B cell (primary cell): ENCODE data around the gene PIP4K2A. TPM values are rescaled to one million over a fixed set of nuclear protein-coding genes. Genes with fewer than 3 reads are reported as not detected.
A peak's percentile ranks its signal among the peaks of the same experiment; 100 is the strongest.

Source experiments
- ATAC-seq: fragments of 200-7000 bp; cut with Tn5 transposase; one replicate; pipeline ENCODE4 v1.10.0; 2021; ENCODE audit warnings: low read depth, mild to moderate bottlenecking, moderate number of reproducible peaks, moderate library complexity
- CTCF ChIA-PET: fragments of 350-600 bp; sonication (Branson Sonifier 250); formaldehyde crosslinking; loops from one replicate; lab custom pipeline; 2021; ENCODE audit warnings: antibody characterized with exemption, inconsistent platforms; lab: Charles Lee
- POLR2A ChIA-PET: fragments of 350-600 bp; sonication (Branson Sonifier 250); formaldehyde crosslinking; loops from one replicate; lab custom pipeline; 2021; ENCODE audit warnings: antibody characterized with exemption; lab: Charles Lee
- DNase-seq: peaks from one replicate; pipeline ENCODE4 v3.0.0; 2013
- H2AFZ ChIP-seq: 2 replicates; pipeline ENCODE4 v1.6.1; 2012; ENCODE audit warnings: mild to moderate bottlenecking, low read depth, low read length; ENCODE audit not compliant: insufficient read depth, poor library complexity, severe bottlenecking
- H3K27ac ChIP-seq, 2 donors: 1 replicate in 1 of 2; 2 replicates in 1 of 2; pipeline ENCODE4 v1.5.1; 2012 to 2013; ENCODE audit warnings: low read length in 2 of 2, mild to moderate bottlenecking in 2 of 2, moderate library complexity in 1 of 2
- H3K27me3 ChIP-seq, 4 experiments: fragments of 200-600 bp in 1 of 4; sonication (generic) in 1 of 4; replicated peaks in 1 of 4; 1 replicate in 2 of 4; 2 replicates in 2 of 4; pipeline versions ENCODE4 v1.6.1 to v1.7.0; 2013 to 2016; ENCODE audit warnings: low read length in 3 of 4, mild to moderate bottlenecking in 2 of 4, mixed read lengths in 1 of 4, moderate library complexity in 1 of 4; ENCODE audit not compliant: insufficient read depth in 4 of 4, control insufficient read depth in 3 of 4; ENCODE audit errors: control extremely low read depth in 1 of 4
- H3K36me3 ChIP-seq, 2 experiments: replicated peaks in 1 of 2; 1 replicate in 1 of 2; 2 replicates in 1 of 2; pipeline versions ENCODE4 v1.6.1 to v1.7.1; 2013; ENCODE audit warnings: low read length in 1 of 2; ENCODE audit not compliant: insufficient read depth in 2 of 2, control insufficient read depth in 1 of 2; ENCODE audit errors: control extremely low read depth in 1 of 2, extremely low read depth in 1 of 2
- H3K4me1 ChIP-seq, 2 donors: fragments of 200-600 bp in 1 of 2; sonication (generic) in 1 of 2; 1 replicate in 1 of 2; 2 replicates in 1 of 2; pipeline versions ENCODE4 v1.5.1 to v1.6.1; 2013 to 2017; ENCODE audit warnings: low read length in 2 of 2; ENCODE audit not compliant: control insufficient read depth in 2 of 2, insufficient read depth in 2 of 2
- H3K4me2 ChIP-seq: replicated peaks from 2 replicates; pipeline ENCODE3; 2012; ENCODE audit warnings: mild to moderate bottlenecking, low read depth, low read length; ENCODE audit not compliant: poor library complexity, severe bottlenecking
- H3K4me3 ChIP-seq, 5 experiments: fragments of 200-600 bp in 1 of 5; sonication (generic) in 1 of 5; 1 replicate in 3 of 5; 2 replicates in 2 of 5; pipeline versions ENCODE4 v1.5.1 to v1.7.0; 2011 to 2016; ENCODE audit warnings: low read length in 4 of 5, mild to moderate bottlenecking in 4 of 5, low read depth in 2 of 5, control low read depth in 1 of 5, moderate library complexity in 1 of 5; ENCODE audit not compliant: insufficient read depth in 1 of 5; ENCODE audit errors: control extremely low read depth in 1 of 5, extremely low read depth in 1 of 5
- H3K79me2 ChIP-seq: fragments of 200-600 bp; sonication (generic); one replicate; pipeline ENCODE4 v1.6.0; 2016; ENCODE audit warnings: low read length; ENCODE audit not compliant: control insufficient read depth, insufficient read depth
- H3K9ac ChIP-seq: fragments of 200-600 bp; sonication (generic); 2 replicates; pipeline ENCODE4 v1.6.1; 2017; ENCODE audit warnings: mild to moderate bottlenecking, low read length, moderate library complexity
- H3K9me3 ChIP-seq, 3 donors: one replicate each; pipeline versions ENCODE4 v1.6.1 to v1.7.1; 2013; ENCODE audit warnings: low read length in 2 of 3; ENCODE audit not compliant: control insufficient read depth in 2 of 3, insufficient read depth in 1 of 3; ENCODE audit errors: control extremely low read depth in 1 of 3
- H4K20me1 ChIP-seq: 2 replicates; pipeline ENCODE4 v1.6.0; 2012; ENCODE audit warnings: mild to moderate bottlenecking, low read length; ENCODE audit not compliant: insufficient read depth, control insufficient read depth, poor library complexity, severe bottlenecking
- H3K27ac Mint-ChIP-seq: one replicate; pipeline ENCODE4 v1.8.0; 2021; ENCODE audit warnings: mixed read lengths
- H3K27me3 Mint-ChIP-seq: one replicate; pipeline ENCODE4 v1.8.0; 2021; ENCODE audit warnings: mixed read lengths
- H3K4me1 Mint-ChIP-seq: one replicate; pipeline ENCODE4 v1.8.0; 2021; ENCODE audit warnings: mixed read lengths
- H3K4me3 Mint-ChIP-seq: one replicate; pipeline ENCODE4 v1.8.0; 2021; ENCODE audit warnings: mixed read lengths
- H3K9me3 Mint-ChIP-seq: one replicate; pipeline ENCODE4 v1.8.0; 2022; ENCODE audit warnings: mixed read lengths; ENCODE audit not compliant: insufficient read depth
- CTCF ChIP-seq: fragments of 200-600 bp; IDR thresholded peaks from one replicate; pipeline ENCODE4 v1.8.0; 2022; ENCODE audit warnings: antibody characterized with exemption, mild to moderate bottlenecking
- EZH2 ChIP-seq: IDR thresholded peaks from 2 replicates; pipeline ENCODE4 v1.6.1; 2012; ENCODE audit warnings: borderline replicate concordance, low read depth, mild to moderate bottlenecking, moderate library complexity, low read length; ENCODE audit not compliant: insufficient read depth, poor library complexity, severe bottlenecking
- WGBS: methylation state at CpG from one replicate; pipeline ENCODE4 v1.1.5; 2013; ENCODE audit warnings: missing lambda C conversion rate; ENCODE audit not compliant: insufficient coverage; 5-methylcytosine and 5-hydroxymethylcytosine counted together
- intact Hi-C: fragments of 100-400 bp; cut with micrococcal nuclease; formaldehyde crosslinking; loops from one replicate; pipeline ENCODE4 v1.10.0; 2022
- polyA plus RNA-seq: library from polyadenylated mRNA; depleted of rRNA; stranded (reverse); fragments of >200 nt; gene quantifications from 2 replicates; pipeline ENCODE4 v1.2.3, GENCODE V29; 2012
- total RNA-seq, 2 donors: library from RNA; stranded (reverse); fragments of 120-200 nt in 1 of 2; gene quantifications; 1 replicate in 1 of 2; 2 replicates in 1 of 2; pipeline versions ENCODE4 v1.2.3 to v1.2.4, GENCODE V29; 2013 to 2022

PIP4K2A gene
- total and polyA plus RNA-seq, 2 donors (not counting 1 experiment from before 2014, with no cell fraction given), result 21.8 to 103 TPM

DNA sequence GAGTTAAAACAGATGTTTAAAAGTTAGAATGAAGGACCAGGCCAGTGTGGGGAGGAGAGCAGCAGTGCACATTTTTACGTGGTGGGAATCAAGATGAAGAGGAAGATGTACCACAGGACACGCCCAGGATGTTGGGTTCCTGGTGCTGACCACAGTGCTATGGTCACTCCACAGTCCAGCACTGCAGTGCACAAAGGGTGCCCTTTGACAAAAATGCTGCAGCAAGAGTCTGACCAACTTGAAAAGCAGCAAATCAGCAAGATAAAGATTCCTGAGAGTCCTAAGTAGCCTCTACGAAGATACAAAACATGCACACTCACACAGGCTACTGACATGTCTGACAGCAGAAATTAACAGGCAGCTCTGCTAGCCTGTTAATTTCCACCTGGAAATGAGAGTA is 107.1 kb downstream of the PIP4K2A start:
- Mint-ChIP-seq H3K4me3 (peak overlapping the region; percentile 70), H3K27ac (peak overlapping the region; percentile 77), H3K9me3 (peaks cover 5% of the 10 kb centered on the region), H3K27me3 (no peaks in the 10 kb centered on the region), H3K4me1 (peaks cover 89% of the 10 kb centered on the region)
- Histone ChIP-seq H3K79me2 (peaks cover 61% of the 10 kb centered on the region), H3K4me3 (peak overlapping the region in 1 of 5 experiments; percentile 51), H2AFZ (no peak overlapping the region), H3K9me3 (peaks cover 0 to 9% (median 0%) of the 10 kb centered on the region in 3 donors), H3K4me1 (peaks cover 87 to 91% of the 10 kb centered on the region in 2 donors), H3K27me3 (no peaks in the 10 kb centered on the region), H3K9ac (no peak overlapping the region), H3K36me3 (peaks cover 0 to 25% of the 10 kb centered on the region in 2 experiments), H3K27ac (peak overlapping the region in 1 of 2 donors; percentile 91), H3K4me2 (peak overlapping the region; percentile 81), H4K20me1 (no peaks in the 10 kb centered on the region)
- DNase-seq (no peak), ATAC-seq (no peak)
- intact Hi-C loops, result loop anchor here (5.0 kb wide), 2 partner anchors 105 to 290 kb away; partner anchors contain the start of genes COMMD3 and PIP4K2A
- TF ChIP-seq CTCF (no peak), EZH2 (no peak)
- ChIA-PET POLR2A (no interaction called here), CTCF (interaction anchor here (1.5 to 2.3 kb wide), 3 partner anchors 11 to 33 kb away, joined by 4 to 9 read pairs (median 4); no protein-coding TSS in a partner anchor)
- 44% methylated on average over 3 of the region's 3 CpGs for WGBS

DNA sequence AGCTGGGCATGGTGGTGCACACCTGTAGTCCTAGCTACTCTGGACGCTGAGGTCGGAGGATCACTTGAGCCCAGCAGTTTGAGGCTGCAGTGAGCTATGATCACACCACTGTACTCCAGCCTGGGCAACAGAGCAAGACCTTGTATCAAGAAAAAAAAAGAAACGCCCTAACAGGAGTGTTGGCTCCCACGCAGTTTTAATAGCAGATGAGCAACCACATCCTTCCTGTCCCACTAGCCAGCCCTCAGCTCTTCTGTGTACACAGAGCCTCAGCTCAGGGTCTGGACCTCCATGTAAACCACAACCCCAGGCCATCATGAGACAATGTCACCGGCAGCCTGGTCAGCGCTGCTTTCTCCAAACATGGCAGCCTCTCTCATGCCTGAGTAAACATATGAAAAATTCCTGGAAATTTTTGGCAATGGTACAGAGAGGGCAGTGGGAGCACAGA is 108.2 kb downstream of the PIP4K2A start:
- H2AFZ ChIP-seq, result no peak overlapping the region
- no peaks in the 10 kb centered on the region for H4K20me1 ChIP-seq
- H3K27ac Mint-ChIP-seq, result peak overlapping the region; percentile 88
- intact Hi-C loops, result loop anchor here (1.0 to 5.0 kb wide), 3 partner anchors 24 to 289 kb away; partner anchors contain the start of genes COMMD3 and PIP4K2A
- DNase-seq (peak; percentile 82), ATAC-seq (peak; percentile 78)
- 8% methylated on average over 3 of the region's 6 CpGs for WGBS
- ChIA-PET CTCF (interaction anchor here (0.8 to 2.8 kb wide), 8 partner anchors 10 to 108 kb away, joined by 3 to 8 read pairs (median 4); partner anchors contain the start of gene PIP4K2A), POLR2A (interaction anchor here (0.7 to 2.1 kb wide), 6 partner anchors 9 to 1063 kb away, joined by 3 to 14 read pairs (median 3); no protein-coding TSS in a partner anchor)
- TF ChIP-seq CTCF, result no peak
- no peak for TF ChIP-seq EZH2
- H3K4me1 ChIP-seq, result peaks cover 84 to 88% of the 10 kb centered on the region in 2 donors
- H3K79me2 ChIP-seq, result peaks cover 53% of the 10 kb centered on the region
- peak overlapping the region; percentile 47 for H3K9ac ChIP-seq
- H3K27me3 ChIP-seq, result no peaks in the 10 kb centered on the region
- H3K27me3 Mint-ChIP-seq, result no peaks in the 10 kb centered on the region
- peak overlapping the region; percentile 78 to 91 for H3K27ac ChIP-seq
- peak overlapping the region; percentile 81 for H3K4me2 ChIP-seq
- peak overlapping the region in 3 of 5 experiments; percentile 0 to 51 (median 18) for H3K4me3 ChIP-seq
- peaks cover 5% of the 10 kb centered on the region for H3K9me3 Mint-ChIP-seq
- peaks cover 0 to 25% of the 10 kb centered on the region in 2 experiments for H3K36me3 ChIP-seq
- peaks cover 87% of the 10 kb centered on the region for H3K4me1 Mint-ChIP-seq
- H3K9me3 ChIP-seq, result peaks cover 0 to 9% (median 0%) of the 10 kb centered on the region in 3 donors
- peak overlapping the region; percentile 70 for H3K4me3 Mint-ChIP-seq
